GM12878 (cell line): ENCODE measurements around the gene CSF1R. TPM values are rescaled to one million over a fixed set of nuclear protein-coding genes. Genes with fewer than 3 reads are reported as not detected.

Source experiments
- ATAC-seq: fragments of 200-7000 bp; cut with Tn5 transposase; 3 replicates; pipeline ENCODE4 v1.9.1; 2020; ENCODE audit warnings: mild to moderate bottlenecking, moderate library complexity
- BruUV-seq: library from RNA; stranded (reverse); fragments of 400-500 nt; replicated peaks from 2 replicates; lab custom pipeline; 2021; lab: Mats Ljungman, UMichigan
- CTCF ChIA-PET: fragments of 300-600 bp; sonication (Branson Sonifier 250); formaldehyde crosslinking; extraction: SDS; loops from one replicate; lab custom pipeline; 2021; ENCODE audit warnings: inconsistent platforms; lab: Yijun Ruan, JAX
- POLR2A ChIA-PET: fragments of 350-600 bp; formaldehyde crosslinking; extraction: SDS; loops from one replicate; lab custom pipeline; 2021; ENCODE audit warnings: inconsistent platforms; lab: Charles Lee
- RAD21 ChIA-PET: fragments of 300-600 bp; sonication (Branson Sonifier 250); formaldehyde crosslinking; loops from one replicate; lab custom pipeline; 2023; ENCODE audit warnings: antibody characterized with exemption; ENCODE audit not compliant: unreplicated experiment; lab: Charles Lee
- SMC1A ChIA-PET: fragments of 300-600 bp; sonication (Branson Sonifier 250); formaldehyde crosslinking; loops from one replicate; lab custom pipeline; 2023; ENCODE audit not compliant: unreplicated experiment, uncharacterized antibody; lab: Charles Lee
- DNase-seq: peaks from one replicate; pipeline ENCODE4 v3.0.0-alpha.2; 2011; ENCODE audit warnings: low read depth, low spot score
- FAIRE-seq: peaks from 3 replicates; lab custom pipeline; 2011; peaks lifted over from hg19 to GRCh38; lab: Jason Lieb, UNC
- H2AFZ ChIP-seq: 2 replicates; pipeline ENCODE4 v1.6.0; 2011; ENCODE audit warnings: low read depth, low read length, control low read depth; ENCODE audit not compliant: control insufficient read depth
- H3K27ac ChIP-seq: 2 replicates; pipeline ENCODE4 v1.5.1; 2011; ENCODE audit warnings: control low read depth; ENCODE audit not compliant: control insufficient read depth, insufficient read depth
- H3K27me3 ChIP-seq, 2 experiments: replicated peaks in 1 of 2; 2 replicates each; pipeline versions ENCODE4 v1.6.0 to v1.6.1; 2011; ENCODE audit warnings: low read length in 1 of 2; ENCODE audit not compliant: control insufficient read depth in 2 of 2, insufficient read depth in 2 of 2
- H3K36me3 ChIP-seq, 2 experiments: 2 replicates each; pipeline ENCODE4 v1.5.1; 2011; ENCODE audit warnings: low read length in 1 of 2; ENCODE audit not compliant: control insufficient read depth in 2 of 2, insufficient read depth in 2 of 2
- H3K4me1 ChIP-seq: 2 replicates; pipeline ENCODE4 v1.6.1; 2011; ENCODE audit warnings: mild to moderate bottlenecking, low read length, moderate library complexity, mixed read lengths; ENCODE audit not compliant: control insufficient read depth, insufficient read depth
- H3K4me2 ChIP-seq: 2 replicates; pipeline ENCODE4 v1.6.0; 2011; ENCODE audit warnings: control low read depth; ENCODE audit not compliant: control insufficient read depth, insufficient read depth
- H3K4me3 ChIP-seq: fragments of 200-600 bp; sonication (generic); 2 replicates; pipeline ENCODE4 v1.5.1; 2016
- H3K79me2 ChIP-seq: 2 replicates; pipeline ENCODE4 v1.6.0; 2011; ENCODE audit warnings: low read length; ENCODE audit not compliant: control insufficient read depth, insufficient read depth
- H3K9ac ChIP-seq: 2 replicates; pipeline ENCODE4 v1.8.0; 2011; ENCODE audit warnings: low read length, control low read depth, mixed read lengths; ENCODE audit not compliant: control insufficient read depth, insufficient read depth
- H3K9me3 ChIP-seq: replicated peaks from 3 replicates; pipeline ENCODE4 v1.5.1; 2011; ENCODE audit warnings: mild to moderate bottlenecking, low read length; ENCODE audit not compliant: control insufficient read depth, insufficient read depth
- H4K20me1 ChIP-seq: 2 replicates; pipeline ENCODE4 v1.6.0; 2011; ENCODE audit not compliant: control insufficient read depth, insufficient read depth
- CREB1 ChIP-seq: IDR thresholded peaks from 2 replicates; pipeline ENCODE4 v1.6.1; 2012; ENCODE audit warnings: low read depth, mild to moderate bottlenecking, inconsistent platforms
- DPF2 ChIP-seq: fragments of 450-650 bp; IDR thresholded peaks from 2 replicates; pipeline ENCODE4 v1.6.1; 2017; ENCODE audit warnings: mild to moderate bottlenecking
- EGR1 ChIP-seq, 2 experiments: IDR thresholded peaks; 1 replicate in 1 of 2; 2 replicates in 1 of 2; pipeline ENCODE4 v1.6.1; 2011 to 2012; ENCODE audit warnings: low read depth in 2 of 2, low read length in 2 of 2, borderline replicate concordance in 1 of 2, mild to moderate bottlenecking in 1 of 2, moderate library complexity in 1 of 2
- MTA2 ChIP-seq: fragments of 450-650 bp; IDR thresholded peaks from 2 replicates; pipeline ENCODE4 v1.6.1; 2016; ENCODE audit warnings: low read depth, mild to moderate bottlenecking, moderate library complexity
- PAX5 ChIP-seq: IDR thresholded peaks from 2 replicates; pipeline ENCODE4 v1.6.1; 2011; ENCODE audit warnings: low read depth, low read length, borderline replicate concordance
- PKNOX1 ChIP-seq: fragments of 450-650 bp; IDR thresholded peaks from 2 replicates; pipeline ENCODE4 v1.6.1; 2016; ENCODE audit warnings: mild to moderate bottlenecking
- SIN3A ChIP-seq: IDR thresholded peaks from 2 replicates; pipeline ENCODE4 v1.6.1; 2012; ENCODE audit warnings: low read depth, low read length, improper control_type of control experiment
- WGBS: methylation state at CpG from one replicate; pipeline ENCODE4 v1.1.6; 2016; ENCODE audit warnings: low lambda C conversion rate; ENCODE audit not compliant: insufficient replicate concordance, insufficient coverage; ENCODE audit errors: missing lambda C conversion rate; 5-methylcytosine and 5-hydroxymethylcytosine counted together
- in situ Hi-C: fragments of 300-500 bp; cut with MboI; formaldehyde crosslinking; loops from 9 replicates; pipeline ENCODE4 v1.14.3; 2018; ENCODE audit warnings: mixed read lengths
- intact Hi-C: fragments of 100-400 bp; cut with micrococcal nuclease; formaldehyde crosslinking; loops from one replicate; pipeline ENCODE4 v1.14.2; 2022; ENCODE audit not compliant: unreplicated experiment
- polyA plus RNA-seq, 11 experiments: library from polyadenylated mRNA; depleted of rRNA in 4 of 11; unstranded in 6 of 11; stranded (reverse) in 5 of 11; fragments of >200 nt; fragmentation: Nextera tagmentation in 4 of 11; fragmentation: Illumina TruSeq in 1 of 11; extraction: Ambion mirVana in 4 of 11; extraction: Trizol in 1 of 11; gene quantifications; 1 replicate in 1 of 11; 2 replicates in 10 of 11; pipeline versions ENCODE4 v1.2.1 to v1.2.3, GENCODE V29; 2011 to 2016; ENCODE audit warnings: inconsistent platforms in 2 of 11, missing spikeins in 2 of 11, low read depth in 1 of 11
- total RNA-seq, 4 experiments: library from RNA; depleted of rRNA in 3 of 4; stranded (reverse); fragments of >200 nt in 3 of 4; fragmentation: Illumina TruSeq in 1 of 4; extraction: Trizol in 1 of 4; gene quantifications; 2 replicates each; pipeline versions ENCODE4 v1.2.1 to v1.2.3, GENCODE V29; 2013 to 2021

The CSF1R gene
- total and polyA plus RNA-seq, 10 of the 15 experiments (the other 5 are each of a cell fraction or from before 2014, with no cell fraction given) = 0.35 to 3.6 (median 1.2) TPM

DNA sequence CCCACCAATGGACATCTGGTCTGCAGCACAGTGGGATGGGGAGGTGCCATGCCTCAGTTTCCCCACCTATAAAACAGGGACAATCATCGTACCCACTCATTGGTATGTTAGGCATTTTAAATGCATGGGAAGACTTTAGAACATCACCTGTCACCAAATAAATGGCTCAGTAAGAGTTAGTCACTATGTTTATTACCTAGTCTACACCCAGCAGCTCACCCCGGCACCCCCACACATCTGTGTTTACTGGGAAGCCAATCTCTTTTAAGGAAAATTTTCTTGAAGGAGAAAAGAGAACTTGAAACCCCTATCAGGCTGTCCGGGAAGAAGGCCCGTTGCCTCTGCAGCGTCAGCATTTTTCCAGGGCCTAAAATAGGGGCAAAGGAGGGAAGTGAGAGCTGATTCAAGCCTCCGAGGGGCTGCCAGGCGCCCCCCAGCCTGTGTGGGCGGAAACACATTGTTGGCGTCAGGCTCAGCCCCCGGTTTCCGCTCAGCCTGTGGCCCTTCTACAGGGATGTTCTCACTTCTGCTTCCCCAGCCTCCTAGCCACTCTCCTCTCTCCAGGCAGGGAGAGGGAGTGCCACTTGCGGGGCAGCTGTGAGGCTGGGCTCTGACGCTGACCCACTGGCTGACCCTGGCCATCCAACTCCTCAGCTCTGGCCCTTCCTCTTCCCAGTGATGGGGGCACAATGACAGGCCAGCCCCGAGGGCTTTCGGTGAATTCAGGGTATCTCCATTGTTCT is 4.6 kb downstream of the CSF1R start (continued):
- TF ChIP-seq CREB1 (peak; percentile 65; the same call in 1 of the 2 replicates), PAX5 (peak; percentile 82; the same call in 1 of the 2 replicates), DPF2 (peak; percentile 99), EGR1 (IDR thresholded peaks at IDR 0.05; ENCODE audit: borderline replicate concordance in 1 of 2, low read depth in 2 of 2, low read length in 2 of 2) (peak in 1 of 2 experiments; percentile 94; a peak in 2 of 3 replicates), MTA2 (peak; percentile 86)

GRCh38 chr5:150080696-150081435 is 5.5 kb downstream of the CSF1R start:
- DNase-seq (no peak), FAIRE-seq (no peak), ATAC-seq (no peak)
- Histone ChIP-seq H3K4me3 (no peak overlapping the region), H3K36me3 (no peaks in the 10 kb centered on the region), H3K27ac (no peak overlapping the region), H3K9ac (no peak overlapping the region), H3K4me1 (peaks cover 20% of the 10 kb centered on the region), H2AFZ (no peak overlapping the region)
- WGBS = 56% methylated on average over 15 of the region's 15 CpGs
- in situ Hi-C loops = no loop called here
- POLR2A ChIA-PET = interaction anchor here (0.7 to 1.1 kb wide), 2 partner anchors 31 to 75 kb away, joined by 3 to 4 read pairs; partner anchors contain the start of gene PDGFRB
- intact Hi-C loops = no loop called here
- no TSS peak for BruUV-seq
- no peak for TF ChIP-seq PKNOX1
- TF ChIP-seq SIN3A = no peak
- TF ChIP-seq, all 136 proteins: peak for 0
- ChIA-PET SMC1A (interaction anchor here (1.4 to 1.7 kb wide), 2 partner anchors 13 to 15 kb away, joined by 4 to 6 read pairs; no protein-coding TSS in a partner anchor), CTCF (interaction anchor here (0.6 to 1.5 kb wide), 4 partner anchors 9 to 19 kb away, joined by 3 read pairs; no protein-coding TSS in a partner anchor), RAD21 (no interaction called here)
- Histone ChIP-seq H4K20me1 (no peaks in the 10 kb centered on the region), H3K79me2 (no peaks in the 10 kb centered on the region), H3K27me3 (no peaks in the 10 kb centered on the region), H3K9me3 (no peaks in the 10 kb centered on the region), H3K4me2 (no peak overlapping the region)
